Neuronal stem cell (in vitro differentiated cells): ENCODE measurements around the gene RUNX2.
A peak's percentile ranks its signal among the peaks of the same experiment; 100 is the strongest.

Experiments
- DNase-seq: peaks from one replicate; pipeline ENCODE4 v3.0.0-alpha.2; 2013; ENCODE audit warnings: low spot score
- H2AFZ ChIP-seq: one replicate; pipeline ENCODE4 v1.6.1; 2013; ENCODE audit warnings: mild to moderate bottlenecking, low read length, inconsistent platforms
- H2AK5ac ChIP-seq: 2 replicates; pipeline ENCODE4 v1.6.1; 2013; ENCODE audit warnings: low read depth, mild to moderate bottlenecking, inconsistent platforms, low read length, moderate library complexity, mixed read lengths
- H2BK120ac ChIP-seq: 2 replicates; pipeline ENCODE4 v1.6.1; 2013; ENCODE audit warnings: low read depth, mild to moderate bottlenecking, inconsistent platforms, low read length, moderate library complexity, mixed read lengths
- H2BK12ac ChIP-seq: one replicate; pipeline ENCODE4 v1.6.1; 2013; ENCODE audit warnings: low read length, inconsistent platforms
- H2BK15ac ChIP-seq: 2 replicates; pipeline ENCODE4 v1.6.1; 2013; ENCODE audit warnings: mild to moderate bottlenecking, low read length, inconsistent platforms, mixed read lengths
- H2BK5ac ChIP-seq: one replicate; pipeline ENCODE4 v1.6.1; 2013; ENCODE audit warnings: inconsistent platforms, mild to moderate bottlenecking, low read length, moderate library complexity
- H3K14ac ChIP-seq: one replicate; pipeline ENCODE4 v1.6.1; 2013; ENCODE audit warnings: low read length, inconsistent platforms
- H3K18ac ChIP-seq: 2 replicates; pipeline ENCODE4 v1.6.1; 2013; ENCODE audit warnings: low read length, inconsistent platforms
- H3K23ac ChIP-seq: 2 replicates; pipeline ENCODE4 v1.6.1; 2013; ENCODE audit warnings: low read depth, mild to moderate bottlenecking, mixed read lengths, low read length, inconsistent platforms; ENCODE audit not compliant: poor library complexity
- H3K27ac ChIP-seq: replicated peaks from 3 replicates; pipeline ENCODE4 v1.5.1; 2013; ENCODE audit warnings: low read length, inconsistent platforms
- H3K27me3 ChIP-seq, 3 experiments: 2 replicates each; pipeline ENCODE4 v1.6.1; 2013; ENCODE audit warnings: low read length in 3 of 3, mild to moderate bottlenecking in 2 of 3, inconsistent platforms in 1 of 3, low read depth in 1 of 3, mixed read lengths in 1 of 3, moderate library complexity in 1 of 3; ENCODE audit not compliant: control insufficient read depth in 3 of 3, insufficient read depth in 3 of 3
- H3K36me3 ChIP-seq, 2 donors: replicated peaks in 1 of 2; 2 replicates each; pipeline ENCODE4 v1.6.1; 2013; ENCODE audit warnings: low read length in 2 of 2; ENCODE audit not compliant: control insufficient read depth in 2 of 2, insufficient read depth in 2 of 2
- H3K4ac ChIP-seq: 2 replicates; pipeline ENCODE4 v1.6.1; 2013; ENCODE audit warnings: inconsistent platforms, mild to moderate bottlenecking, low read length, moderate library complexity
- H3K4me1 ChIP-seq, 2 donors: 1 replicate in 1 of 2; 2 replicates in 1 of 2; pipeline ENCODE4 v1.6.1; 2013; ENCODE audit warnings: low read length in 2 of 2, low read depth in 1 of 2; ENCODE audit not compliant: control insufficient read depth in 2 of 2, insufficient read depth in 1 of 2
- H3K4me2 ChIP-seq: one replicate; pipeline ENCODE4 v1.6.1; 2013; ENCODE audit warnings: mild to moderate bottlenecking, low read length, inconsistent platforms; ENCODE audit not compliant: insufficient read depth, poor library complexity, severe bottlenecking
- H3K4me3 ChIP-seq, 2 donors: 2 replicates each; pipeline ENCODE4 v1.5.1; 2013; ENCODE audit warnings: low read length in 2 of 2, mild to moderate bottlenecking in 2 of 2, inconsistent platforms in 1 of 2, moderate library complexity in 1 of 2
- H3K79me1 ChIP-seq: one replicate; pipeline ENCODE4 v1.6.1; 2013; ENCODE audit warnings: low read depth, mild to moderate bottlenecking, inconsistent platforms, low read length, moderate library complexity
- H3K9ac ChIP-seq: one replicate; pipeline ENCODE4 v1.6.1; 2013; ENCODE audit warnings: mild to moderate bottlenecking, low read depth, low read length, inconsistent platforms; ENCODE audit not compliant: poor library complexity
- H3K9me3 ChIP-seq, 2 donors: replicated peaks in 1 of 2; 2 replicates each; pipeline versions ENCODE3 to v1.6.1; 2013; ENCODE audit warnings: low read length in 2 of 2, mild to moderate bottlenecking in 2 of 2, inconsistent platforms in 1 of 2, low read depth in 1 of 2, mixed read lengths in 1 of 2, moderate library complexity in 1 of 2; ENCODE audit not compliant: control insufficient read depth in 2 of 2, insufficient read depth in 1 of 2
- H4K8ac ChIP-seq: one replicate; pipeline ENCODE4 v1.6.1; 2013; ENCODE audit warnings: low read depth, mild to moderate bottlenecking, inconsistent platforms, low read length, moderate library complexity
- H4K91ac ChIP-seq: one replicate; pipeline ENCODE4 v1.6.1; 2013; ENCODE audit warnings: low read length, low read depth, mild to moderate bottlenecking, inconsistent platforms; ENCODE audit not compliant: poor library complexity
- WGBS, 2 donors: extraction: QIAGEN DNeasy Blood & Tissue Kit; methylation state at CpG; one replicate each; pipeline ENCODE4 v1.1.7; 2013; ENCODE audit warnings: missing lambda C conversion rate in 2 of 2, mixed read lengths in 1 of 2; ENCODE audit not compliant: insufficient read length in 2 of 2, insufficient replicate concordance in 1 of 2; ENCODE audit errors: extremely low coverage in 2 of 2; 5-methylcytosine and 5-hydroxymethylcytosine counted together

The RUNX2 gene

GRCh38 chr6:45423111-45423823 is 95.1 kb downstream of the RUNX2 start:
- Histone ChIP-seq H4K8ac (peak overlapping the region; percentile 48), H3K4me1 (peaks cover 8 to 13% of the 10 kb centered on the region in 2 donors), H3K4ac (peak overlapping the region; percentile 23), H2BK12ac (no peak overlapping the region), H3K9ac (peak overlapping the region; percentile 88), H2BK120ac (peak overlapping the region; percentile 61), H3K14ac (peak overlapping the region; percentile 17), H2BK15ac (peak overlapping the region; percentile 97), H3K4me3 (peak overlapping the region; percentile 73 to 86), H3K36me3 (peaks cover 0 to 21% of the 10 kb centered on the region in 2 donors), H3K9me3 (no peaks in the 10 kb centered on the region), H4K91ac (no peak overlapping the region), H3K27me3 (peaks cover 0 to 53% (median 15%) of the 10 kb centered on the region in 3 experiments), H3K27ac (no peak overlapping the region), H2AK5ac (peak overlapping the region; percentile 63), H2AFZ (peak overlapping the region; percentile 89), H3K79me1 (peaks cover 3% of the 10 kb centered on the region), H2BK5ac (peak overlapping the region; percentile 82), H3K18ac (peak overlapping the region; percentile 95), H3K4me2 (peak overlapping the region; percentile 96), H3K23ac (peak overlapping the region; percentile 43)
- peak; percentile 43 for DNase-seq
- no CpG with 5 or more reads among the region's 62 CpGs for WGBS, 2 donors

GRCh38 chr6:45423824-45424450 is 95.8 kb downstream of the RUNX2 start:
- H3K27me3 ChIP-seq: peaks cover 0 to 52% (median 15%) of the 10 kb centered on the region in 3 experiments

GRCh38 chr6:45424451-45424861 is 96.3 kb downstream of the RUNX2 start:
- no peak for DNase-seq
- no peak overlapping the region for H3K4ac ChIP-seq
- no peak overlapping the region for H4K91ac ChIP-seq
- H3K27ac ChIP-seq: no peak overlapping the region
- no peak overlapping the region for H2BK5ac ChIP-seq
- H3K9ac ChIP-seq: no peak overlapping the region
- no peak overlapping the region for H2BK15ac ChIP-seq
- peaks cover 3% of the 10 kb centered on the region for H3K79me1 ChIP-seq
- peaks cover 0 to 47% (median 15%) of the 10 kb centered on the region in 3 experiments for H3K27me3 ChIP-seq
- peak overlapping the region in 1 of 2 donors; percentile 73 for H3K4me3 ChIP-seq
- H3K14ac ChIP-seq: no peak overlapping the region
- no peak overlapping the region for H2BK12ac ChIP-seq
- no peak overlapping the region for H2BK120ac ChIP-seq
- peaks cover 0 to 33% of the 10 kb centered on the region in 2 donors for H3K36me3 ChIP-seq
- H2AFZ ChIP-seq: peak overlapping the region; percentile 89
- peak overlapping the region; percentile 10 for H3K23ac ChIP-seq
- H3K4me1 ChIP-seq: peaks cover 7 to 8% of the 10 kb centered on the region in 2 donors
- no peak overlapping the region for H4K8ac ChIP-seq
- no CpG with 5 or more reads among the region's 6 CpGs for WGBS, 2 donors
- H3K4me2 ChIP-seq: no peak overlapping the region
- H3K18ac ChIP-seq: peak overlapping the region; percentile 76
- no peaks in the 10 kb centered on the region for H3K9me3 ChIP-seq
- peak overlapping the region; percentile 70 for H2AK5ac ChIP-seq

More at GRCh38 chr6:45423824-45424450, 95.8 kb downstream of the RUNX2 start:
- Histone ChIP-seq H3K4me3 (peak overlapping the region; percentile 73 to 86), H3K4ac (no peak overlapping the region), H2BK120ac (no peak overlapping the region), H2AK5ac (peak overlapping the region; percentile 70), H3K9ac (peak overlapping the region; percentile 88), H3K23ac (peak overlapping the region; percentile 43), H3K14ac (no peak overlapping the region), H3K4me1 (peaks cover 8 to 13% of the 10 kb centered on the region in 2 donors), H4K91ac (no peak overlapping the region), H2BK5ac (no peak overlapping the region), H3K9me3 (no peaks in the 10 kb centered on the region), H4K8ac (no peak overlapping the region), H2AFZ (peak overlapping the region; percentile 89), H3K4me2 (peak overlapping the region; percentile 96), H3K18ac (peak overlapping the region; percentile 95), H2BK15ac (peak overlapping the region; percentile 97), H3K27ac (no peak overlapping the region), H2BK12ac (peak overlapping the region; percentile 41), H3K36me3 (peaks cover 0 to 28% of the 10 kb centered on the region in 2 donors), H3K79me1 (peaks cover 3% of the 10 kb centered on the region)
- no CpG with 5 or more reads among the region's 38 CpGs for WGBS, 2 donors
- DNase-seq: peak; percentile 11

GRCh38 chr6:45426251-45426650 is 98.1 kb downstream of the RUNX2 start:
- Histone ChIP-seq H2BK12ac (no peak overlapping the region), H3K4me1 (peaks cover 2 to 4% of the 10 kb centered on the region in 2 donors), H4K8ac (no peak overlapping the region), H3K14ac (no peak overlapping the region), H3K27ac (no peak overlapping the region), H3K4me3 (no peak overlapping the region), H2BK120ac (no peak overlapping the region), H4K91ac (no peak overlapping the region), H2AFZ (no peak overlapping the region), H3K4ac (no peak overlapping the region), H3K27me3 (peaks cover 0 to 30% (median 9%) of the 10 kb centered on the region in 3 experiments), H3K9me3 (no peaks in the 10 kb centered on the region), H3K18ac (no peak overlapping the region), H3K36me3 (peaks cover 0 to 45% of the 10 kb centered on the region in 2 donors), H3K23ac (no peak overlapping the region), H2BK15ac (no peak overlapping the region), H2AK5ac (no peak overlapping the region), H3K9ac (no peak overlapping the region), H3K4me2 (no peak overlapping the region), H2BK5ac (no peak overlapping the region), H3K79me1 (peaks cover 3% of the 10 kb centered on the region)
- DNase-seq: no peak
- WGBS, 2 donors: no CpG with 5 or more reads among the region's 4 CpGs
